Measurements from ENCODE around the gene CPLANE2.

DNA sequence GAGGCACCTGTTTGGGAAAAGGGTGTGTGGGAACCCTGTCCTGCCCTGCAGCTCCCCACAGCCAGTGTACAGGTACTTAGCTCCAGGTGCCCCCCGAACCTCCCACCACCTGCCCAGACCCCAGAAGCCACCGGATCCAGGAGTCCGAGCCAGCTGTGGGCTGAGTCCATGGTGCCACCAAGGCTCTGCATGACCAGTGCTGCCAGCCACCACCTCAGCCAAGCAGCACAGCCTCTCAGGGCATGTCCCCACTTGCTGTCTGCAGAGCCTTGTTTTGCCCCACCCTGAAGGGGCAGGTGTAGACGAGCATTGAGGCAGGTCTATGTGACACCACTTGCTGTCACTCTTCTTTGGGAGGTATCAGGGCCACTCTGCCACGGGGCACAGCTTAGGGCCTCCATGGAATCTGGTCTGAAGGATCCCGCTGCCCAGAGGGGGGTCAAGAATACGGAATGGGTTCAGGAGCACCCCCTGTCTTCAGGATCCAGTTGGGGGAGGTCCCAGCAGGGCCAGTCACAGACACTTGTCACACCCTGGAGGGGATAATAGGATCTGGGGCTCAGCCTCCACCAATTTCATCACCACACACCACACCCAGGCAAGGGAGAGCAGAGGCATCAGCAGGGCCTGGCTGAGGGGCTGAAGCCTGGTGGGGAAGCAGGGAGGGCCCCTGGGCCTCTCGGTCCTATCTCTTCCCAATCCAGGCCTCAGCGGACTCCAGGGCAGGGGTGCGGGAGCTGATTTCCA lies 52.3 kb downstream of the CPLANE2 start:
- TF ChIP-seq, protein P1, sequence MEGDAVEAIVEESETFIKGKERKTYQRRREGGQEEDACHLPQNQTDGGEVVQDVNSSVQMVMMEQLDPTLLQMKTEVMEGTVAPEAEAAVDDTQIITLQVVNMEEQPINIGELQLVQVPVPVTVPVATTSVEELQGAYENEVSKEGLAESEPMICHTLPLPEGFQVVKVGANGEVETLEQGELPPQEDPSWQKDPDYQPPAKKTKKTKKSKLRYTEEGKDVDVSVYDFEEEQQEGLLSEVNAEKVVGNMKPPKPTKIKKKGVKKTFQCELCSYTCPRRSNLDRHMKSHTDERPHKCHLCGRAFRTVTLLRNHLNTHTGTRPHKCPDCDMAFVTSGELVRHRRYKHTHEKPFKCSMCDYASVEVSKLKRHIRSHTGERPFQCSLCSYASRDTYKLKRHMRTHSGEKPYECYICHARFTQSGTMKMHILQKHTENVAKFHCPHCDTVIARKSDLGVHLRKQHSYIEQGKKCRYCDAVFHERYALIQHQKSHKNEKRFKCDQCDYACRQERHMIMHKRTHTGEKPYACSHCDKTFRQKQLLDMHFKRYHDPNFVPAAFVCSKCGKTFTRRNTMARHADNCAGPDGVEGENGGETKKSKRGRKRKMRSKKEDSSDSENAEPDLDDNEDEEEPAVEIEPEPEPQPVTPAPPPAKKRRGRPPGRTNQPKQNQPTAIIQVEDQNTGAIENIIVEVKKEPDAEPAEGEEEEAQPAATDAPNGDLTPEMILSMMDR (conservative IDR thresholded peaks at IDR 0.05; ENCODE audit: low read depth, low read length), result no peak
- TF ChIP-seq EZH2 (IDR thresholded peaks at IDR 0.05; ENCODE audit: borderline replicate concordance, low read depth, low read length, poor library complexity, severe bottlenecking), result no peak

All from A673 (cell line).